ENCODE results near the gene GOLGA6L26. TPM values are rescaled to one million over a fixed set of nuclear protein-coding genes. Genes with fewer than 3 reads are reported as not detected.
A peak's percentile ranks its signal among the peaks of the same experiment; 100 is the strongest.
"Not testable (repeated sequence)": the region's sequence is repeated elsewhere in the genome, so short reads cannot be mapped to it uniquely, and the experiment has no call there.

The GOLGA6L26 gene
- not detected in 2 replicates for total RNA-seq
- not detected for polyA plus RNA-seq (2012)

- DNase-seq (ENCODE audit: low read depth): not testable (repeated sequence)
Measured at GRCh38 chr15:23334096-23334495, at the start of gene GOLGA6L26. Gene GOLGA6L26 (minus strand): TSS chr15:23334196. CDS start chr15:23334135, 61 bp downstream.

GRCh38 chr15:23381192-23381591 lies 47.2 kb upstream of the GOLGA6L26 start:
- DNase-seq (ENCODE audit: low read depth): peak; percentile 9

GRCh38 chr15:23380700-23381099 lies 46.7 kb upstream of the GOLGA6L26 start:
- DNase-seq (ENCODE audit: low read depth): not testable (repeated sequence)

- not testable (repeated sequence) for DNase-seq (ENCODE audit: low read depth)
Measured at GRCh38 chr15:23378946-23379345, 45.0 kb upstream of the GOLGA6L26 start.

- DNase-seq (ENCODE audit: low read depth): not testable (repeated sequence)
Measured at GRCh38 chr15:23374226-23374625, 40.2 kb upstream of the GOLGA6L26 start.

- not testable (repeated sequence) for DNase-seq (ENCODE audit: low read depth)
Measured at GRCh38 chr15:23372891-23373600, 39.0 kb upstream of the GOLGA6L26 start.

- peak; percentile 60 for DNase-seq (ENCODE audit: low read depth)
Measured at GRCh38 chr15:23372284-23372683, 38.3 kb upstream of the GOLGA6L26 start.

- peak; percentile 9 for DNase-seq (ENCODE audit: low read depth)
Measured at GRCh38 chr15:23371868-23372267, 37.9 kb upstream of the GOLGA6L26 start.

GRCh38 chr15:23371134-23371533 lies 37.1 kb upstream of the GOLGA6L26 start:
- DNase-seq (ENCODE audit: low read depth): not testable (repeated sequence)

GRCh38 chr15:23370578-23370977 lies 36.6 kb upstream of the GOLGA6L26 start:
- DNase-seq (ENCODE audit: low read depth): peak; percentile 7

GRCh38 chr15:23364261-23364660 lies 30.3 kb upstream of the GOLGA6L26 start:
- not testable (repeated sequence) for DNase-seq (ENCODE audit: low read depth)

- DNase-seq (ENCODE audit: low read depth): not testable (repeated sequence)
Measured at GRCh38 chr15:23362622-23363021, 28.6 kb upstream of the GOLGA6L26 start.

GRCh38 chr15:23354448-23354847 lies 20.5 kb upstream of the GOLGA6L26 start, which contains the start of gene GOLGA8S:
Gene GOLGA8S (plus strand): TSS chr15:23354748. CDS start chr15:23354810, 62 bp downstream.
- DNase-seq (ENCODE audit: low read depth): not testable (repeated sequence)

GRCh38 chr15:23311233-23311632 lies 22.8 kb downstream of the GOLGA6L26 start:
- not testable (repeated sequence) for DNase-seq (ENCODE audit: low read depth)

- not testable (repeated sequence) for DNase-seq (ENCODE audit: low read depth)
Measured at GRCh38 chr15:23305921-23306320, 28.1 kb downstream of the GOLGA6L26 start.

- not testable (repeated sequence) for DNase-seq (ENCODE audit: low read depth)
Measured at GRCh38 chr15:23304805-23305204, 29.2 kb downstream of the GOLGA6L26 start.

GRCh38 chr15:23304267-23304666 lies 29.7 kb downstream of the GOLGA6L26 start:
- not testable (repeated sequence) for DNase-seq (ENCODE audit: low read depth)

GRCh38 chr15:23303654-23304053 lies 30.3 kb downstream of the GOLGA6L26 start:
- peak; percentile 24 for DNase-seq (ENCODE audit: low read depth)

- DNase-seq (ENCODE audit: low read depth): not testable (repeated sequence)
Measured at GRCh38 chr15:23303246-23303645, 30.8 kb downstream of the GOLGA6L26 start.

All from myocyte (in vitro differentiated cells).